RWPE1 (cell line): ENCODE measurements around the gene ZNF398.
"Not testable (repeated sequence)": the region's sequence is repeated elsewhere in the genome, so short reads cannot be mapped to it uniquely, and the experiment has no call there.

Source experiments
- CTCF ChIA-PET: fragments of 350-600 bp; sonication (Branson Sonifier 250); formaldehyde crosslinking; extraction: SDS; loops from one replicate; lab custom pipeline; 2021; lab: Yijun Ruan, JAX
- POLR2A ChIA-PET: fragments of 400-600 bp; formaldehyde crosslinking; extraction: SDS; loops from one replicate; lab custom pipeline; 2020; ENCODE audit warnings: antibody characterized with exemption; ENCODE audit not compliant: low non-redundant PET; lab: Yijun Ruan, JAX
- DNase-seq: peaks from one replicate; pipeline ENCODE4 v3.0.0; 2012; ENCODE audit warnings: low spot score
- H3K27ac ChIP-seq: fragments of 450-650 bp; 2 replicates; pipeline ENCODE4 v1.5.1; 2017
- TF ChIP-seq, protein P1 (sequence below): fragments of 450-650 bp; conservative IDR thresholded peaks from 2 replicates; pipeline ENCODE4 v1.5.1; 2017; ENCODE audit warnings: low read depth, mild to moderate bottlenecking

The ZNF398 gene

GRCh38 chr7:149130572-149131198 is 16.6 kb upstream of the ZNF398 start:
- TF ChIP-seq, protein P1, sequence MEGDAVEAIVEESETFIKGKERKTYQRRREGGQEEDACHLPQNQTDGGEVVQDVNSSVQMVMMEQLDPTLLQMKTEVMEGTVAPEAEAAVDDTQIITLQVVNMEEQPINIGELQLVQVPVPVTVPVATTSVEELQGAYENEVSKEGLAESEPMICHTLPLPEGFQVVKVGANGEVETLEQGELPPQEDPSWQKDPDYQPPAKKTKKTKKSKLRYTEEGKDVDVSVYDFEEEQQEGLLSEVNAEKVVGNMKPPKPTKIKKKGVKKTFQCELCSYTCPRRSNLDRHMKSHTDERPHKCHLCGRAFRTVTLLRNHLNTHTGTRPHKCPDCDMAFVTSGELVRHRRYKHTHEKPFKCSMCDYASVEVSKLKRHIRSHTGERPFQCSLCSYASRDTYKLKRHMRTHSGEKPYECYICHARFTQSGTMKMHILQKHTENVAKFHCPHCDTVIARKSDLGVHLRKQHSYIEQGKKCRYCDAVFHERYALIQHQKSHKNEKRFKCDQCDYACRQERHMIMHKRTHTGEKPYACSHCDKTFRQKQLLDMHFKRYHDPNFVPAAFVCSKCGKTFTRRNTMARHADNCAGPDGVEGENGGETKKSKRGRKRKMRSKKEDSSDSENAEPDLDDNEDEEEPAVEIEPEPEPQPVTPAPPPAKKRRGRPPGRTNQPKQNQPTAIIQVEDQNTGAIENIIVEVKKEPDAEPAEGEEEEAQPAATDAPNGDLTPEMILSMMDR: no peak
- no peak overlapping the region for H3K27ac ChIP-seq
- ChIA-PET POLR2A (no interaction called here), CTCF (no interaction called here)
- DNase-seq: no peak

DNA sequence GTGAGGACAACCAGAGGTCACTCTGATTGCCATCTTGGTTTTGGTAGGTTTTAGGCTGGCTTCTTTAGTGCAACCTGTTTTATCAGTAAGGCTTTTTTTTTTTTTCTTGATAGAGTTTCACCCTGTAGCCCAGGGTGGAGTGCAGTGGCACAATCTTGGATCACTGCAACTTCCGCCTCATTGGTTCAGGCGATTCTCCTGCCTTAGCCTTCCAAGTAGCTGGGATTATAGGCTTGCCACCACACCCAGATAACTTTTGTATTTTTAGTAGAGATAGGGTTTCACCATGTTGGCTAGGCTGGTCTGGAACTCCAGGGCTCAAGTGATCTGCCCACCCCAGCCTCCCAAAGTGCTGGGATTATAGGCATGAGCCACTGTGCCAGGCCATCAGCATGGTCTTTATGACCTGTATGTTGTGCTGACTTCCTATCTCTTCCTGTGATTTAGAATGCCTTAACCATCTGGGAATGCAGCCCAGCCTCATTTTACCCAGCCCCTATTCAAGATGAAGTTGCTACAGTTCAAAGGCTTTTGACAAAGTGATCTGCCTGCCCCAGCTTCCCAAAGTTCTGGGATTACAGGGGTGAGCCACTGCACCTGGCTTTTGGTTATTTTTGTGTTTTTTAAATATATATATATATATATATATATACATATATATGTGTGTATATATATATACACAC is 14.1 kb upstream of the ZNF398 start:
- no peak overlapping the region for H3K27ac ChIP-seq
- DNase-seq: no peak
- CTCF ChIA-PET: no interaction called here
- POLR2A ChIA-PET: interaction anchor here (0.6 kb wide), 2 partner anchors 235 to 1437 kb away, joined by 3 read pairs; no protein-coding TSS in a partner anchor
- TF ChIP-seq, protein P1: no peak

DNA sequence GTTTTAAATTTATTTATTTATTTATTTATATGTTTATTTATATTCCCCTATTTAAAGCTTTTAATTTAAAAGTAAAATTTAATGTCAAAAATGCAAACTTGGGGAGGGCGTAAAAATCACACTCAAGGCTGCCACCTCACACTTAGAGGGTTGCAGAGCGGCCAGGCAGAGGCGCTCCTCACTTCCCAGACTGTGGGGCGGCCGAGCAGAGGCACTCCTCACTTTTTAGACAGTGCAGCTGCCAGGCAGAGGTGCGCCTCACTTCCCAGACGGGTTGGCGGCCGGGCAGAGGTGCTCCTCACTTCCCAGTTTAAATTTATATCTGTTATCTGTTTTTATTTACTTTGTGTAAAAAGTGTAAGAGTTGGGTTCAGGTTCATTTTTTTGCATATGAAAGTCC is 11.1 kb upstream of the ZNF398 start:
- CTCF ChIA-PET: interaction anchor here (0.6 kb wide), 1 partner anchor 81 kb away, joined by 3 read pairs; no protein-coding TSS in a partner anchor
- TF ChIP-seq, protein P1: no peak
- DNase-seq: no peak
- no peak overlapping the region for H3K27ac ChIP-seq
- POLR2A ChIA-PET: interaction anchor here (1.1 kb wide), 1 partner anchor 11 kb away, joined by 3 read pairs; the partner anchor contains the start of gene ZNF398

DNA sequence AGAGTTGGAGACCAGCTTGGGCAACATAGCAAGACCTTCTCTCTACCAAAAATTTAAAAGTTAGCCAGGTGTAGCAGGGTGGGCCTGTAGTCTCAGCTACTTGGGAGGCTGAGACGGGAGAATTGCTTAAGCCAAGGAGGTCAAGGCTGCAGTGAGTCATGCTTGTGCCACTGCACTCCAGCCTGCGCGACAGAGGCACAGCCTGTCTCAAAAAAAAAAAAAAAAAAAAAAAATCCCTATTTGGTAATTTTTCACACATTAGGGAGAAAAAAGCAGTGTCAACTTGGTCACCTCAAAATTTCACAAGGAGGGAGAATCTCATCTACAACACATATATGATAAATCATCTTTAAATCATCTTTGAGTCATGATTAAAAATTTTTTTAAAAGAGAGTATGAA is 6.4 kb upstream of the ZNF398 start:
- POLR2A ChIA-PET: no interaction called here
- TF ChIP-seq, protein P1: no peak
- peak overlapping the region; percentile 15 for H3K27ac ChIP-seq
- CTCF ChIA-PET: interaction anchor here (0.6 to 0.7 kb wide), 2 partner anchors 15 to 121 kb away, joined by 3 read pairs; partner anchors contain the start of gene ZNF783
- no peak for DNase-seq

- TF ChIP-seq, protein P1: no peak
- POLR2A ChIA-PET: no interaction called here
- no peak overlapping the region for H3K27ac ChIP-seq
- DNase-seq: no peak
- CTCF ChIA-PET: interaction anchor here (0.7 kb wide), 1 partner anchor 399 kb away, joined by 4 read pairs; no protein-coding TSS in a partner anchor
These were observed 5.4 kb upstream of the ZNF398 start for GRCh38 chr7:149141893-149142292.

GRCh38 chr7:149144436-149144922 is 2.8 kb upstream of the ZNF398 start:
- POLR2A ChIA-PET, DNase-seq, CTCF ChIA-PET: not testable (repeated sequence)
- H3K27ac ChIP-seq: peak overlapping the region; percentile 73
